Posterior vena cava (tissue), 2 donors: ENCODE measurements around the gene TMEM35B. TPM values are rescaled to one million over a fixed set of nuclear protein-coding genes. Genes with fewer than 3 reads are reported as not detected.
"Not testable (repeated sequence)": the region's sequence is repeated elsewhere in the genome, so short reads cannot be mapped to it uniquely, and the experiment has no call there.

Experiments used
- DNase-seq: peaks from one replicate; pipeline ENCODE4 v3.0.0-alpha.2; 2020; ENCODE audit warnings: low spot score
- intact Hi-C, 2 donors: fragments of 100-400 bp; cut with DNase I; formaldehyde crosslinking; loops; one replicate each; pipeline versions ENCODE4 v1.14.1 to v1.14.2; 2022 to 2023
- total RNA-seq, 2 donors: library from RNA; stranded (reverse); fragmentation: NEBNext Ultra II Directional; extraction: Animal tissue kit (Norgen Biotek cat#: 25700); gene quantifications; one replicate each; pipeline ENCODE4 v1.2.1, GENCODE V29; 2021
- donor health status: DM: yes; HTN: yes; CAD: no.
- donor health status: DM: yes; HTN: yes; CAD: no.

The TMEM35B gene
- total RNA-seq, 2 donors from 2014 or later: 22.4 to 33.0 TPM

DNA sequence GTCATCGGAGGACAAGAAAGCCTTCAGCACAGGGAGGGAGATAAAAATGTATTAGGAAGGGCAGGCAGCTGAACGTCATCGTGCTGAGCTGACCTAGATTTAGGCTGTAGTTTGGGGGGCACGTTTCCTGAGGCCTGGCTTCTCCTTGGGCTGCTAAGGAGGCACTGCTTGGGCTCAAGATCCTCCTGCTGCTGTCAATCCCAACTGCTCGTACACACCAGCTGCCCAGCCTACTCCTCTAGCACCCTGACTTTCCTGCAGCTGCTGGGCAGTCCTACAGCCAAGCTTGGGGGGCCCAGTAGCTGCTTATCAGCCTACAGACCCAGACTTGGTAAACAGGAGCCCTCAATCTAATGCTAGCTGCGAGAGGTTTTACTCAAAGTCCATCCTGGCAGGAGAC is 6.2 kb downstream of the TMEM35B start:
- intact Hi-C loops: loop anchor here in 1 of 2 donors (10.0 kb wide), 1 partner anchor 124 kb away; the partner anchor contains the start of gene SMIM12
- no peak for DNase-seq

DNA sequence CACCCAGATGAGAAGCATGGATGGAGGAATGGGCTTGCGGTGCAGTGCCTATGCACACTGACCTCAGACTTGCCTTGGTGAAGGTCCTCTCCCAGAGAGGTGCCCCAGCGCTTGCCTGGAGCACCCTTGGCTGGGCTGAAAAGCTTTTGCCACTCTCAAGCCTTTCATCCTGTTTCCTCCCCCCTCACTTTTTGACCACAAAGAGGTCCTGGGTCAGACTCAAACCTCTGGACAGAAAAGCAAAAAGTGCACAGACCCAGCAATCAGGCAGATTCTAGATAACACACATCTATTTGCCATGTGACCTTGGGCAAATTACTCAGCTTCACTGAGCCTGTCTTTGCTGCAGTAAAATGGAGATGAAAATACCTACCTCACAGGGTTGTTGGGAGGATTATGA is 7.3 kb downstream of the TMEM35B start:
- no peak for DNase-seq
- intact Hi-C loops: loop anchor here (1.0 to 10.0 kb wide), 2 partner anchors 32 to 123 kb away; partner anchors contain the start of gene SMIM12 (in 1 of the 2)

DNA sequence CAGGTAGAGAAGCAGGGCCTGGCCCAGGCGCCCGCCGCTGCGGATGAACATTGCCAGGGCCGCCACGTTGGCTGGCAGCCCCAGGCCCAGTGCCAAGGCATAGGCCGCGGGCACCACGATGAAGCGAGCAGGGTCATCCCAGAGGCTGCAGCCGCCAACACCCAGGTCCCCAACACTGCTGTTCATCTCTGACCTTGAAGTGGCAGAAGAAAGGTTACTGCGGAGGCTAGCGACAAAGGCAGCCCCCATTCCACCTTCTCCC is 8.0 kb downstream of the TMEM35B start:
- intact Hi-C loops: loop anchor here (1.0 to 10.0 kb wide), 2 partner anchors 31 to 122 kb away; partner anchors contain the start of gene SMIM12 (in 1 of the 2)
- no peak for DNase-seq

DNA sequence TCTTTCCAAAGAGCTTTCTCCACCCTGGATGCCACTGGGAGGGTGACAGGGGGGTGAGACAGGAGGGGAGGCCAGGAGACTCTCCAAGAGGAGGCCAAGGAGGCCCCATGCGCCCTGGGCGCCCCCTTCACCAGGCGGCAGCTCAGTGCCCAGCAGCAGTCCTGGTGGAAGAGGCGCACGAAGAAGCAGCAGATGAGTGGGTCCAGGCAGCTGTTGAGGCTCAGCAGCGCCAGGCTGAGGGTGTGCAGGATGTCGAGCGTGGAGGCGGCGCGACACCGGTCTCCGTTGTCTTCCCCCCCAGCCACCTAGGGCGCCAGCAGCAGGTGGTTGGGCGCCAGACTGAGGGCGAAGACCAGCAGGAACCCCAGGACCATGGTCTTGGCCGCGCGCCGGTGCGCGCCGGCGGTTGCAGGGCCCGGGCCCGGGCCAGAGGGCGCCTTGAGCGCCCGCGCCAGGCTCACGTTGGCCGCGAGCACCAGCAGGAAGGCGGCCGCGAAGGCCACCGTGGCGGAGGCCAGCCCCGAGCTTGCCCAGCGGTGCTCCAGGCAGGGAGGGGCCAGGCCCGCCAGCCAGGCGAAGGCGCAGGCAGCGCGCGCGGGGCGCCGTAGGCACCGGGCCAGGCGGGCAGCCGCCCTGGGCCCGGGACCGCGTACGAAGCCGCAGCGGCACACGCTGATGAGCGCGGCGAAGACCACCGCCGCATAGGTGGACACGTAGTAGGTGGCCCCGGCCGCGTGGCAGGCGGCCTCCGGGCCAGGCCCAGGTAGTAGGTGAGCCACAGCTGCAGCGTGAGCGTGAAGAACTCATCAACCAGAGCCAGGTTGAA is 8.6 kb downstream of the TMEM35B start:
- no peak for DNase-seq
- intact Hi-C loops: loop anchor here (1.0 to 10.0 kb wide), 2 partner anchors 30 to 122 kb away; partner anchors contain the start of gene SMIM12 (in 1 of the 2)

DNA sequence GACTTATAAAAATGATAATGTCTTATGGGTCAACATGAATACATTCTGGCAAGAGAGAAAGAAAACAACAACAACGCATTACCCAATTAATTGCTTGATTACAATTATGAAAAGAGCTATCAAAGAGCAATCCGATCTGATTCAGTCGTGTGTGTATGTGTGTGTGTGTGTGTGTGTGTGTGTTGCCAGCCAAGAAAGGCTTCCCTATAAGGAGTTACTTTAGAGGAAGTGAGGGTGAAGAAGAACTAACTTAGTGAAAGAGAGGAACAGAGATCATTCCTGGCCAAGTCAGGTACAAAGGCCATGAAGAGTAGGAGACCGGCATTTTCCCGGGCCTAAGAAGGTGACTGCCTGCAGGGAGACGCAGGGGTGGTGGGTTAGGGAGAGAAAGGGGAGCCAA is 9.4 kb downstream of the TMEM35B start:
- intact Hi-C loops: loop anchor here in 1 of 2 donors (10.0 kb wide), 1 partner anchor 121 kb away; the partner anchor contains the start of gene SMIM12
- no peak for DNase-seq

DNA sequence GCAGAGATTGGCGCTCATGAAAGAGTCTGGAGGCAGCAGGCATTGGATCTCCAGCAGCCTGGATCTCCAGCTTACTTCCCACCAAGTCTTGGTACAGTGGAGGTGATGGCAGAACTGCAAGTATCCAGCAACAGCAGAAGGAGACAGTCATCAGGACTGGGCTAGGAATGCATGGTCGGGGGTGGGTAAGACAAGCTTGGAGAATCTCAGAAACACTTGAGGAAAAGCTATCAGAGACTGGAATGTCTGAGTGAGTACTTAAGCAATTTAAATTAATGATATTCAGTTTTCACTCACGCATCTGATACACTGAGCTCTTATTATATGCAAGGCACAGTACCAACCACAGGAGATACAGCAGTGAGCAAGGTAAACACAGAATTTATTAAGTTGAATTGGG is 9.8 kb downstream of the TMEM35B start:
- DNase-seq: no peak
- intact Hi-C loops: loop anchor here in 1 of 2 donors (10.0 kb wide), 1 partner anchor 121 kb away; the partner anchor contains the start of gene SMIM12

DNA sequence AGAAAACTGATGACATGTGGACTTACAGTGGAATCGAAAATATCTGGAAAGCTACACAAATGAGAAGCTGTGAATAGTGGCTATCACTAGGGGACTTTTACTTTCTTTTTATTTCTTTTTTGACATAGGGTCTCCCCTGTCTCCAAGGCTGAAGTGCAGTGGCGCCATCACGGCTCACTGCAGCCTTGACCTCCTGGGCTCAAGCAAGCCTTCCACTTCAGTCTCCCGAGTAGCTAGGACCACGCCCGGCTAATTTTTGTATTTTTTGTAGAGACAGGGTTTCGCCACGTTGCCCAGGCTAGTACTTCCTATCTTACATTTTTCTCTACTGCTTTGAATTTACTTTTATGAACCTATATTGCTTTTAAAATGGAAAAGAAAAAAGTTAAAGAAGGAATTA is 10.5 kb downstream of the TMEM35B start:
- DNase-seq: no peak
- intact Hi-C loops: loop anchor here in 1 of 2 donors (10.0 kb wide), 1 partner anchor 120 kb away; the partner anchor contains the start of gene SMIM12

DNA sequence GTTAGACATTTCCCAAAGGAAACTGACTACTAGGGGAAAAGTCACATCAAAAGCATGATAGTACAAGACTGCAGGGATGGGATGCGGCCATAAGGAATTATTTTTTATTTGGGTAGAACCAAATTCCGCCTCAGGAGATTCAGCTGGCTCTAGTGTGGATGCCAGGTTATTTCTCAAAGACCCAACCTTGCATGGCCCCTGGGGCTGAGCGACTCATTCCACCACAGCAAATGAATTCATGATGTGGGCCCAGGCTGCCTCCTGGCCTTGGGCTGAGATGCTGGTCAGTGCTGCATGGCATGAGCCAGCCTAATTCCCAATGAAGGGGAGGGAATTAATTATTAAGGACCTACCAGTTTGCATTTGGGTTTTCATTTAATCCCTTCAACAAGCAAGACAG is 11.8 kb downstream of the TMEM35B start:
- DNase-seq: no peak
- intact Hi-C loops: loop anchor here in 1 of 2 donors (10.0 kb wide), 1 partner anchor 119 kb away; the partner anchor contains the start of gene SMIM12

DNA sequence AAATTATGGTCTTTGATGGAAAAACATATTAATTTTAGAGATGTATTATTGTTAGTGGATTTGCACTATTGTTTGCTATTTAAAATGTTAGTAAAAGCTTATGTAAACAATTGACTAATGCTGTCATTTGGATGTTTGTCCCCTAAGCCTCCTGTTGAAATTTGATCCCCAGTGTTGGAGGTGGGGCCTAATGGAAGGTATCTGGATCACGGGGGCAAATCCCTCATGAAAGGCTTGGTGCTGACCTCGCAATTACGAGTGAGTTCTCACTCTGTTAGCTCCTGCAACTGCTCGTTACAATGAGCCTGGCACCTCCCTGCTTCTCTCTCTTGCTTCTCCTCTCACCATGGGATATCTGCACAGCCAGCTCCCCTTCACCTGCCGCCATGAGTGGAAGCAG is 14.3 kb downstream of the TMEM35B start:
- intact Hi-C loops: loop anchor here in 1 of 2 donors (10.0 kb wide), 1 partner anchor 116 kb away; the partner anchor contains the start of gene SMIM12
- no peak for DNase-seq

DNA sequence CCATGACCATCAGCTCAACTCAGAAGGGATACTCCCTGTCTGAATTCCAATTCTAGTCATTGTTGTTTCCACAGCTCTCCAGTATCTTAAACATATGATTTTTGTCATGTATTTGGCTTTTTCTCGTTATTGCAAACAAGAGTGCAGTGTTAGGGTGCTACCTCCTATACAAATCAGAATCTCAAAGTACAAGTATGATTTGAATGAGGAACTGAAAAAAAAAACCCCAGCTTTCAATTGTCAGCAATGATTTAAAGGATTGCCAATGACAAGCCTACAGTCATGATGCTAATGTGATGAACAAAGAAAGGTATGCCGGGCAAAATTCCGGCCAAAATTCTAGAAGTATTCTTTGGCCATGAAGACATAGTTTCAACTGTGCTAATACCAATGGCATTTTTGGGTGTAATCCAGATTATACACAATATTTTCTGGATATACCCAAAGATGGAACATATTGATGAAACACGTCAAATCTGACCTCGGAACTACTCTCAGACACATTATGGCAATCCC is 14.9 kb downstream of the TMEM35B start:
- intact Hi-C loops: loop anchor here in 1 of 2 donors (10.0 kb wide), 1 partner anchor 115 kb away; the partner anchor contains the start of gene SMIM12
- no peak for DNase-seq

DNA sequence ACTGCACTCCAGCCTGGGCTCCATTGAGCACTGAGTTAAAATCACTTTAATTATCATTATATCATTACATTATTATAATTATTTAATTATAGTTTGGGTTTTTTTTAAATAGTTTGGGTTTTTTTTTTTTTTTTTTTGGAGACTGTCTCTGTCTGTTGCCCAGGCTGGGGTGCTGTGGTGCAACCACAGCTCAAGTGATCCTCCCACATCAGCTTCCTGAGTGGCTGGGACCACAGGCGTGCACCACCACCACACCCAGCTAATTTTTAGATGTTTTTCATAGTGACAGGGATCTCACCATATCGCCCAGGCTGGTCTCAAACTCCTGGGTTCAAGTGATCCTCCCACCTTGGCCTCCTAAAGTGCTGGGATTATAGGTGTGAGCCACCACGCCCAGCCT is 16.9 kb downstream of the TMEM35B start:
- DNase-seq, intact Hi-C loops: not testable (repeated sequence)

DNA sequence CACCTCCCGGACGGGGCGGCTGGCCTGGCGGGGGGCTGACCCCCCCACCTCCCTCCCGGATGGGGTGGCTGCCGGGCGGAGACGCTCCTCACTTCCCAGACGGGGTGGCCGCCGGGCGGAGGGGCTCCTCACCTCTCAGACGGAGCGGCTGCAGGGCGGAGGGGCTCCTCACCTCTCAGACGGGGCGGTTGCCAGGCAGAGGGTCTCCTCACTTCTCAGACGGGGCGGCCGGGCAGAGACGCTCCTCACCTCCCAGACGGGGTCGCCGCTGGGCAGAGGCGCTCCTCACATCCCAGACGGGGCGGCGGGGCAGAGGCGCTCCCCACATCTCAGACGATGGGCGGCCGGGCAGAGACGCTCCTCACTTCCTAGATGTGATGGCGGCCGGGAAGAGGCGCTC is 17.5 kb downstream of the TMEM35B start:
- intact Hi-C loops, DNase-seq: not testable (repeated sequence)

DNA sequence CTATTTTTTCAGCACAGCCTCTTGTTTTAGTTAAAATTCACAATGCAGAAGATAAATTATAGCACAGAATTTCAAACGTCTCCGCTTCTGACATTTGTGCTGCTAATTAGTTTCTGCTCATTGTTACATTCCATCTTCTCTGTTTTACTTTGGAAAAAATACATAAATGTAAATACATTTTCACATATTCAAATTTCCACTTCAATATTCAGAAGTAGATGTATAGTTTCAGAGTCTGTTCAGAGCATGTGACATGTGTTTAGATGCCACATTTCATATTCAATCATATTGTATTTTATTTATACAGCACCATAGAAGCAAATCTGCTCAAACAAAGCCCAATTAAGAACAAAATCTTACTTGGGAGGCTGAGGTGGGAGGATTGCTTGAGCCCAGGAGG is 19.6 kb downstream of the TMEM35B start:
- DNase-seq: no peak
- intact Hi-C loops: no loop called here

DNA sequence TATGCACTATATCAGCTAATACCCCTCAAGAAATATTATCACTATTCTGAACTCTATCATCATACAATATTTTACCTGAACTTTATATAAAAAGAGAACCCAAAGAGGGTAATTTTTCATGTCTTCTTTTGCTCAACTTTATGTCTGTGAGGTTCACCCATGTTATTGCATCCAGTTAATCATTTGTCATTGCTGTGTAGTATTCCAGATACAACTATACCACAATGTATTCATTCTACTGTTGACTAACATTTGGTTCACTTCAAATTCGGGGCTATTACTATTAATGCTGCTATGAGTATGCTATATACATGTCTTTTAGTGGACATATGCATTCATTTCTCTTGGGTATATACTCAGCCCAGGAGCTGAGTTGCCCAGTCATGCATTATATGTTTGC is 34.7 kb downstream of the TMEM35B start:
- no peak for DNase-seq
- intact Hi-C loops: no loop called here

DNA sequence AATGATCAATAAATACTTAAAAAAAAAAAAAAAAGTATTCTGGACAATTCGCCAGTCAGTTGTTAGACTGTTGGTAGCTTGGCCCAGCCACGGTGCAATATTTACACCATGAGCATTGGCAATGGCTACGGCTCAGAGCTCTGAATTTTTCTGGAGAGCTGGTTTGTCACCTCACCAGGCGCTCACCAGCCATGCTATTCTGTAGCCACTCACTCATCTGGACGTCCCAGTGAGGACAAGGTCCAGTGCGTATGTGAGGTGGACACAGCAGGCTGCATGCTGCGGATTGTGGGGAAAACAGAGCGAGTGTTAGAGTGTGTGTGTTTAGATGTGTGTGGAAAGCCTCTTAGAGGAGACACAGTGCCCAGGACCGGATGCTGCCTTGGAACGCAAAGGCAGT is 36.4 kb downstream of the TMEM35B start:
- DNase-seq, intact Hi-C loops: not testable (repeated sequence)

DNA sequence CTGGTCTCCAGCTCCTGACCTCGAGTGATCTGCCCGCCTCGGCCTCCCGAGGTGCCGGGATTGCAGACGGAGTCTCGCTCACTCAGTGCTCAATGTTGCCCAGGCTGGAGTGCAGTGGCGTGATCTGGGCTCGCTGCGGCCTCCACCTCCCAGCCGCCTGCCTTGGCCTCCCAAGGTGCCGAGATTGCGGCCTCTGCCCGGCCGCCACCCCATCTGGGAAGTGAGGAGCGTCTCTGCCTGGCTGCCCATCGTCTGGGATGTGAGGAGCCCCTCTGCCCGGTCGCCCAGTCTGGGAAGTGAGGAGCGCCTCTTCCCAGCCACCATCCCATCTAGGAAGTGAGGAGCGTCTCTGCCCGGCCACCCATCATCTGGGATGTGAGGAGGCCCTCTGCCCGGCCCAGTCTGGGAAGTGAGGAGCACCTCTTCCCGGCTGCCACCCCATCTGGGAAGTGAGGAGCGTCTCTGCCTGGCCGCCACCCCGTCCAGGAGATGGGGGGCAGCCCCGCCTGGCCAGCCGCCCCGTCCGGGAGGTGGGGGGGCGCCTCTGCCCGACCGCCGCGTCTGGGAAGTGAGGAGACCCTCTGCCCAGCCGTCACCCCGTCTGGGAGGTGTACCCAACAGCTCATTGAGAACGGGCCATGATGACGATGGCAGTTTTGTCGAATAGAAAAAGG is 37.4 kb downstream of the TMEM35B start:
- intact Hi-C loops, DNase-seq: not testable (repeated sequence)

DNA sequence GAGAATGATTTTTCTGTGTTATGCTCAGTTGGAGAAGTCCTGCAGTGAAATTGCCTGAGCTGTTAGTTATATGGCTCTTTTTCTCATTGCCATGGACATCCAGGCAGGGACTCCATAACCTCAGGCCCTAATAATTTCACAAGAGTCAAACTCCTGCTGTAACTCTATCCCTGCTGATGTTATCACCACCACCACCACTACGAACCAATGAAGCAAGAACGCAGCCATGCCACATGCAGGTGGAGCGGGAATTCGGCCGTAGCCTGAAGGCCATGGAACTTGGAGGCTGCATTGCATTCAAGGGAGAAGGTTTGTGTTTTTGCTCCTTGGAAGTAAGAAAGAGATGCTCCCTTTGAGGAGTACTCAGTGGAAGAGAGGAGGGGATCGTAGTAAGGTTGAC is 38.9 kb downstream of the TMEM35B start:
- intact Hi-C loops: loop anchor here in 1 of 2 donors (1.0 kb wide), 1 partner anchor 31 kb away; no protein-coding TSS in a partner anchor

DNA sequence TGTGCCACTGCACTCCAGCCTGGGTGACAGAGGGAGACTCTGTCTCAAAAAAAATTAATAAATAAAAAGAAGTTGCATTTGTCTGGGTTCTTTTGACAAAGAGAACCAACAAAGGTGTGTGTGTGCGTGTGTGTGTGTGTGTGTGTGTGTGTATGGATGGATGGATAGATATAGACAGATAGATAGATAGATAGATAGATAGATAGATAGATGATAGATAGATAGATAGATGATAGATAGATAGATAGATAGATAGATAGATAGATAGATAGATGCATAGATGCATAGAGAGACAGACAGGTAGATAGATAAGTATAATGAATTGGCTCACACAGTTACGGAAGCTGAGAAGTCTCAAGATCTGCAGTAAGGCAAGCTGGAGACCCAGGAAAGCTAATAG is 43.3 kb downstream of the TMEM35B start:
- DNase-seq, intact Hi-C loops: not testable (repeated sequence)

More for the DNA sequence above, 38.9 kb downstream of the TMEM35B start:
- DNase-seq: no peak
